Hepatocyte (in vitro differentiated cells): ENCODE data around the gene TSNAX.

ENCODE experiments used
- CTCF ChIP-seq: fragments of 200-600 bp; sonication (generic); IDR thresholded peaks from 2 replicates; pipeline ENCODE4 v1.5.1; 2016; ENCODE audit warnings: antibody characterized with exemption, mild to moderate bottlenecking; ENCODE audit not compliant: poor library complexity
- EZH2 ChIP-seq: fragments of 200-600 bp; sonication (generic); IDR thresholded peaks from 2 replicates; pipeline ENCODE4 v1.6.1; 2016; ENCODE audit warnings: antibody characterized with exemption, mild to moderate bottlenecking, borderline replicate concordance
- EZH2phosphoT487 ChIP-seq: fragments of 200-600 bp; sonication (generic); IDR thresholded peaks from one replicate; pipeline ENCODE4 v1.6.1; 2018; ENCODE audit warnings: antibody characterized with exemption, mild to moderate bottlenecking, low read depth, moderate library complexity; ENCODE audit not compliant: unreplicated experiment, severe bottlenecking

- no peak for TF ChIP-seq CTCF
- no peak for TF ChIP-seq EZH2
- TF ChIP-seq EZH2phosphoT487: no peak
Observed at GRCh38 chr1:231576804-231577718, 48.6 kb downstream of the TSNAX start.
